ENCODE measurements around the gene INO80. TPM values are rescaled to one million over a fixed set of nuclear protein-coding genes. Genes with fewer than 3 reads are reported as not detected.

INO80 gene
- total RNA-seq, 2 experiments from 2014 or later, result 31.7 to 35.1 TPM

DNA sequence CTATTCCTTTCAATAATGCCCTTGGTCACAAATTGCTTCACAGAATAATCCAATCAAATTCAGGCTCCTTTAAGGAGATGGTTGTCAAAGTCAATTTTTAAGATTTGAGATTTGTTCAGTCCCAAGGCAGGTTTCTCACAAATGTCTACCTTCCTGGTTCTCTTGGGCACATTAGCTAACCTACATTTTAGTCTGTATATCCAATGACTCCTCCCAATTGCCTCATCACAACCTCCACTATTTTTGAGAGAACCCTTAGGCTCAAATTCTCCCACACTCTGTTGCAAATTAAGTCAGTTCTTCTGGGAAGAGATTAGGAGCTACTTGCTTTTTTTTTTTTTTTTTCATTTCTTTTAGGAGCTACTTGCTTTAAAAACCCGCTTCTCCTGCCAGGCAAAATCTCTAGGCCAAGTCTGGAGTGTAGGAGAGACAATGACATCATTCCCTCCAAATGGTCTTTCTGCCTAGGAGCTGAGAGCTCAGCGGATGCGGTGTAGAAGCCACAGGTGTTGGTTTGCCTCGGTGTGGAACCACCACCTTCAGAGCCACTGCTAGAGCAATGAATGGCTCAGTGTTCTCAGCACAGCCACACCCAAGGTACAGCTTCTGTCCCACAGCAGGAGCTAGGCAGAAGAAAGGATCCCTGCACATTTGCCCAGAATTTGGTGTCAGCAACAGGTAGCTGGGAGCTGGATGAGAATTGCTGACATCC, 10.0 kb upstream of the INO80 start:
- no peak for DNase-seq (ENCODE audit: low spot score)
- no peaks in the 10 kb centered on the region for H4K20me1 ChIP-seq (ENCODE audit: insufficient read depth, low read length)
- intact Hi-C loops (cut with micrococcal nuclease; ENCODE audit: unreplicated experiment), result no loop called here
- no peak overlapping the region for H3K27ac ChIP-seq (ENCODE audit: low read depth, low read length, poor library complexity, severe bottlenecking)
- no peak overlapping the region for H3K4me2 ChIP-seq (ENCODE audit: low read length)
- BruUV-seq (replicated peaks), result no TSS peak
- H2AFZ ChIP-seq (ENCODE audit: low read length), result no peak overlapping the region
- H3K4me1 ChIP-seq (ENCODE audit: insufficient read depth, low read length, poor library complexity, severe bottlenecking), result no peaks in the 10 kb centered on the region
- H3K36me3 ChIP-seq (ENCODE audit: insufficient read depth, low read length), result no peaks in the 10 kb centered on the region
- H3K4me3 ChIP-seq (ENCODE audit: low read depth, low read length, poor library complexity, severe bottlenecking), result no peak overlapping the region
- ChIA-PET POLR2A (interaction anchor here (1.1 kb wide), 1 partner anchor 283 kb away, joined by 5 read pairs; no protein-coding TSS in a partner anchor), CTCF (ENCODE audit: unreplicated experiment) (no interaction called here)
- H3K79me2 ChIP-seq (ENCODE audit: insufficient read depth, low read depth, low read length), result no peaks in the 10 kb centered on the region
- TF ChIP-seq, protein P1, sequence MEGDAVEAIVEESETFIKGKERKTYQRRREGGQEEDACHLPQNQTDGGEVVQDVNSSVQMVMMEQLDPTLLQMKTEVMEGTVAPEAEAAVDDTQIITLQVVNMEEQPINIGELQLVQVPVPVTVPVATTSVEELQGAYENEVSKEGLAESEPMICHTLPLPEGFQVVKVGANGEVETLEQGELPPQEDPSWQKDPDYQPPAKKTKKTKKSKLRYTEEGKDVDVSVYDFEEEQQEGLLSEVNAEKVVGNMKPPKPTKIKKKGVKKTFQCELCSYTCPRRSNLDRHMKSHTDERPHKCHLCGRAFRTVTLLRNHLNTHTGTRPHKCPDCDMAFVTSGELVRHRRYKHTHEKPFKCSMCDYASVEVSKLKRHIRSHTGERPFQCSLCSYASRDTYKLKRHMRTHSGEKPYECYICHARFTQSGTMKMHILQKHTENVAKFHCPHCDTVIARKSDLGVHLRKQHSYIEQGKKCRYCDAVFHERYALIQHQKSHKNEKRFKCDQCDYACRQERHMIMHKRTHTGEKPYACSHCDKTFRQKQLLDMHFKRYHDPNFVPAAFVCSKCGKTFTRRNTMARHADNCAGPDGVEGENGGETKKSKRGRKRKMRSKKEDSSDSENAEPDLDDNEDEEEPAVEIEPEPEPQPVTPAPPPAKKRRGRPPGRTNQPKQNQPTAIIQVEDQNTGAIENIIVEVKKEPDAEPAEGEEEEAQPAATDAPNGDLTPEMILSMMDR (conservative IDR thresholded peaks at IDR 0.05; ENCODE audit: low read length), result no peak
- TF ChIP-seq EZH2phosphoT487 (IDR thresholded peaks at IDR 0.05; ENCODE audit: borderline replicate concordance, low read depth, low read length), result no peak
- H3K9me3 ChIP-seq (ENCODE audit: low read length), result no peaks in the 10 kb centered on the region
- no peaks in the 10 kb centered on the region for H3K9me2 ChIP-seq (ENCODE audit: insufficient read depth, low read length)

DNA sequence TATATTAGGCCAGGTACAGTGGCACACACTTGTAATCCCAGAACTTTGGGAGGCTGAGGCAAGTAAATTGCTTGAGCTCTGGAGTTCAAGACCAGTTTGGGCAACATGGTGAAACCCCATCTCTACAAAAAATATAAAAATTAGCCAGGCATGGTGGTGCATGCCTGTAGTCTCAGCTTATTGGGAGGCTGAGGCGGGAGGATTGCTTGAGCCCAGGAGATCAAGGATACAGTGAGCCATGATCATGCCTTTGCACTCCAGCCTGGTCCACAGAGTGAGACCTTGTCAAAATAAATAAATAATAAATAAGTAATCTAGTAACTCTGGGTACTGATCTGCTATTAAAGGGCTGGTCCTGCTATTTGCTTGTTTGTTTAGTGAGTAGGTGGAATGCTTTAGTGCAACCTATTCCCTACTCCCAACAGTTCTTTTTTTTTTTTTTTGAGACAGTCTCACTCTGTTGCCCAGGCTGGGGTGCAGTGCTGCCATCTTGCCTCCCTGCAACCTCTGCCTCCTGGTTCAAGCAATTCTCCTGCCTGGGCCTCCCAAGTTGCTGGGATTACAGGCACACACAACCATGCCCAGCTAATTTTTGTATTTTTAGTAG, 9.1 kb upstream of the INO80 start:
- no TSS peak for BruUV-seq (replicated peaks)
- Histone ChIP-seq H3K79me2 (ENCODE audit: insufficient read depth, low read depth, low read length) (no peaks in the 10 kb centered on the region), H3K4me3 (ENCODE audit: low read depth, low read length, poor library complexity, severe bottlenecking) (no peak overlapping the region), H3K27ac (ENCODE audit: low read depth, low read length, poor library complexity, severe bottlenecking) (no peak overlapping the region), H3K4me1 (ENCODE audit: insufficient read depth, low read length, poor library complexity, severe bottlenecking) (no peaks in the 10 kb centered on the region), H3K9me2 (ENCODE audit: insufficient read depth, low read length) (no peaks in the 10 kb centered on the region), H3K4me2 (ENCODE audit: low read length) (no peak overlapping the region), H4K20me1 (ENCODE audit: insufficient read depth, low read length) (no peaks in the 10 kb centered on the region), H3K36me3 (ENCODE audit: insufficient read depth, low read length) (no peaks in the 10 kb centered on the region), H3K9me3 (ENCODE audit: low read length) (no peaks in the 10 kb centered on the region), H2AFZ (ENCODE audit: low read length) (no peak overlapping the region)
- TF ChIP-seq, protein P1 (conservative IDR thresholded peaks at IDR 0.05; ENCODE audit: low read length), result no peak
- TF ChIP-seq EZH2phosphoT487 (IDR thresholded peaks at IDR 0.05; ENCODE audit: borderline replicate concordance, low read depth, low read length), result no peak
- ChIA-PET POLR2A (no interaction called here), CTCF (ENCODE audit: unreplicated experiment) (no interaction called here)
- no peak for DNase-seq (ENCODE audit: low spot score)
- intact Hi-C loops (cut with micrococcal nuclease; ENCODE audit: unreplicated experiment), result no loop called here

DNA sequence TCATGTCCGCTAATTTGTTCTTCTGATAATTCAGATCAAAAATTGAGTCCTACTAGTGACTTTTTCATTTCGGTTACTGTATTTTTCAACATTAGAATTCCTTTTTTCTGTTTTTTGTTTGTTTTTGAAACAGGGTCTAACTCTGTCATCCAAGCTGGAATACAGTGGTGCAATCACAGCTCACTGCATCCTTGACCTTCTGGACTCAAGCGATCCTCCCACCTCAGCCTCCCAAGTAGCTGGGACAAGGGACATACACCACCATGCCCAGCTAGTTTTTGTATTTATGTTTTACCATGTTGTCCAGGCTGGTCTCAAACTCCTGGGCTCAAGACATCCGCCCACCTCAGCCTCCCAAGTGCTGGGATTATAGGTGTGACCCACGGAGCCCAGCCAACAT, 8.0 kb upstream of the INO80 start:
- no peaks in the 10 kb centered on the region for H3K79me2 ChIP-seq (ENCODE audit: insufficient read depth, low read depth, low read length)
- CTCF ChIA-PET (ENCODE audit: unreplicated experiment), result no interaction called here
- no peaks in the 10 kb centered on the region for H4K20me1 ChIP-seq (ENCODE audit: insufficient read depth, low read length)
- H3K9me2 ChIP-seq (ENCODE audit: insufficient read depth, low read length), result no peaks in the 10 kb centered on the region
- no TSS peak for BruUV-seq (replicated peaks)
- H3K27ac ChIP-seq (ENCODE audit: low read depth, low read length, poor library complexity, severe bottlenecking), result no peak overlapping the region
- no peak overlapping the region for H3K4me3 ChIP-seq (ENCODE audit: low read depth, low read length, poor library complexity, severe bottlenecking)
- H3K36me3 ChIP-seq (ENCODE audit: insufficient read depth, low read length), result no peaks in the 10 kb centered on the region
- POLR2A ChIA-PET, result interaction anchor here (0.5 kb wide), 1 partner anchor 87 kb away, joined by 3 read pairs; no protein-coding TSS in a partner anchor
- H3K4me1 ChIP-seq (ENCODE audit: insufficient read depth, low read length, poor library complexity, severe bottlenecking), result no peaks in the 10 kb centered on the region
- intact Hi-C loops (cut with micrococcal nuclease; ENCODE audit: unreplicated experiment), result no loop called here
- no peak for TF ChIP-seq EZH2phosphoT487 (IDR thresholded peaks at IDR 0.05; ENCODE audit: borderline replicate concordance, low read depth, low read length)
- TF ChIP-seq, protein P1 (conservative IDR thresholded peaks at IDR 0.05; ENCODE audit: low read length), result no peak
- no peak overlapping the region for H3K4me2 ChIP-seq (ENCODE audit: low read length)
- DNase-seq (ENCODE audit: low spot score), result no peak
- H3K9me3 ChIP-seq (ENCODE audit: low read length), result no peaks in the 10 kb centered on the region
- no peak overlapping the region for H2AFZ ChIP-seq (ENCODE audit: low read length)

All from OCI-LY7 (cell line).